Ramos (cell line): ENCODE results near the gene CD151.

ENCODE experiments used
- in situ Hi-C: fragments of 300-500 bp; cut with MboI; formaldehyde crosslinking; loops from one replicate; pipeline ENCODE4 v1.14.3; 2022; ENCODE audit warnings: low sequenced_read_pairs; ENCODE audit not compliant: unreplicated experiment

Gene CD151

DNA sequence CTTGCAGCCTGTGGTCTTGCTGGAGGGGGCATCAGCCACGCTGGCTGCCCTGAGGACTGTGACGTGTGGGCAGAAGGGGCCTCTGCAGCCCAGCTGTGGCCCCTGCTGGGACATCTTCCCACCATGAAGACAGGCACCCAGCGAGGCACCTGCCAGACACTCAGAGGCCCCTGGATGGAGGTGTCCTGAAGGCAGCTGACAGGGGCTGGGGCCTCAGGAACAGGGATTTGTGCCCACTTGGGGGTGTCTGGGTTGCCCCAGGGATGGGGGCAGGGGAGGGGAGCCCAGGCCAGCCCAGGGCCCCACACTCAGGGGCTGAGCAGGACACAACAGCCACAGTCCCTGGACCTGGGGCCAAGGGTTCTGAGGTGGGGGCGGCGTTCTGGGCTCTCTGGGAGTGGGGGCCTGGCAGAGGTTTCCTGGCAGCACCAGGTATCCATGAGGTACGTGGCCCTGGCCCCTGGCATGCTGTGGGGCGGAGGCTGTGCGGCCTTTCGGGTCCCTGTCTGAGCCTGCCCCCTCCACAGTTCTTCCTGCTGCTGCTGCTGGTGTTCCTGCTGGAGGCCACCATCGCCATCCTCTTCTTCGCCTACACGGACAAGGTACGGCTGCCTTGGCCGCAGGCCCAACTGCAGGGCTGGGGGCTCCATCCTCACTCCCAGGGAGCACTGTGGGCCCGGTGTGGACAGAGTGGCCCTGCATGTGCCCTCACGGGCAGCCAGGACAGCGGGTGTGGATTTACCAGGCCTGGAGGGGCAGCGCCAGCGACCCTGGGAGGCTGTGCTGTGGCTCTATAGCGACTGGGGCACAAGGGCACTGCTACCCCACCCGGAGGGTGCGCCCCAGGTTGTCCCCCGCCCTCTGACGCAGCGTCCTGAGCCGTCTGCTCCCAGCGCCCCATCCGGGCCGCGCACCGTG lies 31.4 kb downstream of the CD151 start:
- in situ Hi-C loops: no loop called here

DNA sequence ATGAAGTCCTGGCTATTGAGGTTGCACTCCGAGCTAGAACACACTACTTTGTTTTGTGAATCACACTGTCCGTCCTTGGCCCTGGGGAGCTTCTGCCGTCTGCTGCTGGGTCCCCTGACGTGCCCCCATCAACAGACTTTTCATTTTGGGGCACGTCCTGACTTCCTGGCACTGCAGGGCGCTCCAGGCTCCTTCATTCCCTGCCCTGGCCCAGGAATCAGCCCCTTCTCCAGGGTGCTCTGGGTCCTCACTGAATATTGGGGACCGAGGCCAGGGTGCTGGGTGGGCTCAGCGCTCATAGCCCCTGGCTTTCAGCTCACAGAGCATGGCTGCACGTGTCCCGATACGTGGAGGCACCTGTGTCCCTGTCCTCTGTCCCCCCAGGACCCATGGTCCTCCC lies 32.1 kb downstream of the CD151 start:
- in situ Hi-C loops: no loop called here

DNA sequence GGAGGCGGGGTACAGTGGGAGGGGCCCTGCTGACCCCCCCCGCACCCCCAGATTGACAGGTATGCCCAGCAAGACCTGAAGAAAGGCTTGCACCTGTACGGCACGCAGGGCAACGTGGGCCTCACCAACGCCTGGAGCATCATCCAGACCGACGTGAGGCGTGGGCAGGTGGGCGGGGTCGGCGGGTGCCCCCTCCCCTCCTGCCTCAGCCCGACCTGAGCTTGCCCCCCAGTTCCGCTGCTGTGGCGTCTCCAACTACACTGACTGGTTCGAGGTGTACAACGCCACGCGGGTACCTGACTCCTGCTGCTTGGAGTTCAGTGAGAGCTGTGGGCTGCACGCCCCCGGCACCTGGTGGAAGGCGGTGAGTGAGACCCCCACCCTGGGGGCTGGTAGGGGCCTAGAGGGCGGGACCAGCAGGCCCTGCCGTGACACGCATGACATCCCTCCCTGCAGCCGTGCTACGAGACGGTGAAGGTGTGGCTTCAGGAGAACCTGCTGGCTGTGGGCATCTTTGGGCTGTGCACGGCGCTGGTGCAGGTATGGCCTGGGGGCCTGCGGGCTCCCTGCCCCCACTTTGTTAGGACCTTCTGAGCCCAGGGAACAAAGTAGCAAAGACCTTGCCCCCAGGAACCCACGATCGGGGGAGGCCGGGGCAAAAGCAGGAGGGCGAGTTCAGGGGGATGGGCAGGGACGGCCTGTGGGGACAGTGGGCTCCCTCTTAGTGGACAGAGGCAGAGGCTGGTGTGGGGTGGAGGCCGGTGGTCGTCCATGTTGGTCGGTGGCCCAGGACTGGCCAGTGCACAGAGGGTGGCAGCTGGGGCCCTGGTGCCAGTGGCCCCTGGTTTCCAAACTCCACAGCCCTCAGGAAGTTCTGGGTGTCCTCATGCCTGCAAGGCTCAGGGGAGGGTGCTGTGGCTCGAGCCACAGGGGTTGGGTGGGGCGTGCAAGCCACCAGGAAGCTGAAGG lies 33.0 kb downstream of the CD151 start:
- in situ Hi-C loops: no loop called here

DNA sequence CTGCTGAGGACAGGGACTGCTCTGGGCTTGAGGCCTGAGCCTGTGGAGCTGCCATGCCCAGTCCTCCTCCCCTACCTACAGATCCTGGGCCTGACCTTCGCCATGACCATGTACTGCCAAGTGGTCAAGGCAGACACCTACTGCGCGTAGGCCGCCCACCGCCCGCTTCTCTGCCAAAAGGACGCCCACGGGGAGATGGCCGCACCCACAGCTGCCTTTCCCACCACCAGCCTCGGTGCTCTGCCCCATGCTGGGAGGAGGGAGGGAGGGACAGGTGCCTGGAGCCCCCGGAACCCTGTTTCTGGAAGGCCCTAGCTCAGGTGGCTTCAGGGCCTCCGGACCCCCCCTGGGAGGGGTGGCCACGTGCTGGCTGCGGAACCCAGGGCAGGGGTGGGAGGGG lies 33.7 kb downstream of the CD151 start:
- in situ Hi-C loops: no loop called here

DNA sequence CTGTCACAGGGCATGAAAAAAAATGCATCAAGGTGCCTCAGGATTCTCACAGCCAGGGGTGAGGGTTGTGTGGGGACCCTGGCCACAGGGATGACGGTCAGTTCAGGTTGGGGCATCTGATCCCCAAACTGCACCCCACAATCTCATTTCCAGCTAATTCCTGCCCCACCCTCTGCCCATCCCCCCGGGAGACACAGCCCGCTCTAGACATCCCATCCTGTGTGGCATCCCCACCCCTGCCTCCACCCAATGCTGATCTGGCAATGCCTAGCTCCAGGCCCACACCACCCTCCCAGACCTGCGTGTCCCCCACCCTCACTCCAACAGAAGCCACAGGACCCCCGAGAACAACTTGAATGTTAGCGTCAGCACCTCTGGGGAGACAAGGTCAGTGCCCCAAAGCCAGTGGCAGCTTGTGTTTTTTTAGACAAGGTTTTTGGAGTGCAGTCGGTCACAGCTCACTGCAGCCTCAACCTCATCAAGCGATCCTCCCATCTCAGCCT lies 35.2 kb downstream of the CD151 start:
- in situ Hi-C loops: no loop called here

DNA sequence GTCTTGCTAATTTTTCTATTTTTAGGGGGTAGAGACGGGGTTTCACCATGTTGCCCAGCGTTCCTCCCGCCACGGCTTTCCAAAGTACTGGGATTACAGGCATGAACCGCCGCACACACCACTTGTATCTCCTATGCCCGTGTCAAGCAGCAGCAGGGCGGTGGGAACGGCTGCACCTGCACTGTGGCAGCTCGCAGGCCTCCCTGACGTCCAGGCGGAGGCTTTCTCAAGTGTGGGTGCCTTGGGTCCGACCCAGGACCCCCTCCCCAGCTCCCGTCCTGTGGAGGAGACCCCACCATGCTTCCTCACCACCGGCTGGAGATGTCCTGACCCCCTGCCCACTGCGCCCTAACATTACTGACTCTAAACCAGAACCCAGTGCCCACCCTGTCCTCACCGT lies 35.6 kb downstream of the CD151 start:
- in situ Hi-C loops: no loop called here

DNA sequence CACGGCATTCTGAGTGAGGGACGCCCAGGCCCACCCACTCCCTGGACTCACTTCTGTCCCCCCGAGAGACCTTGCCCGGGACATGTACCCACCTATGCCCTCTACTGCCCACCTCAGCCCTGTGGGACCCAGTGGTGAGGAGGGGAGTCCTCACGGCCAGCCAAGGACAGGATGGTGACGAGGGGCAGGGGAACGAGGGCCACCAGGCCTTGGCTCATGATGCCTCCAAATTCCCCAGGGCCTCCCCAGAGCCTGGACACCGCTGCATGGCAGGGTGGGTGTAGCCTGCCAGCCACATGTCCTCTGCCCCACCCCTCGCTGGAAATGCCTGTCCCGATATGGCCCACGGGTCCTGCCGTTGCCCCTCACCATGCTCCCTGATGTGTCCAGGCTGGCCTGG lies 36.0 kb downstream of the CD151 start:
- in situ Hi-C loops: no loop called here

DNA sequence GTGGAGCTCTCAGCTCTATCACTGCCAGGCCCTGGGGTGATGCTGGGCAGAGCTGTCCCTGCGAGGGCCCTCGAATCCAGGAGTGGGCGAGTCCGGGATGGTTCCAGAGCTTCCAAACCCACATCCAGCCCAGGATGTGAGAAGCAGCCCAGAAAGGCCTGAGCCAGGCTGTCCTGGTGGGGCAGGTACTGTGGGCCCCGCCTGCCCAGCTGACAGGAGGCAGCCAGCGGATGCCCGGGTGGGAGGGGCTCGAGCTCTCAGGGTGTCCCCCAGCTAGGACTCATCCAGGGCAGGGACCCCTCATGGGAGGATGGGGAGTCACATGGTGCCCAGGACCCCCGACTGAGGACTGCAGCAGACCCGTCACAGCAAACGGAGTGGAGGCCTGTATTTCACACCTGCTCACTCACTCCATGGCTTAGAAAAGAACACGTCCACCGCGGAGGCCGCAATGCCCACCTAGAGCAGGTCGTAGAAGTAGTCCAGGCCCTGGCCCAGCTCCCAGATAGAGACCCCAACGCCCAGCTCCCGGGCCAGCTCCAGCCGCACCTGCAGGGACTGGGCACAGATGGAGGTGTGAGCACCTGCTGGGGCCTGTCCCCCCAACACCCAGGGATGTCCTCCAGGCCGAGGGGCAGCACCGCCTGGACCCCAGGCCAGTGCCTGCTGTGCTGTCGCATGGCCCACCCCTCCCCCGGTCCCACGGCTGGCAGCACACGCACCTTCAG lies 36.8 kb downstream of the CD151 start:
- in situ Hi-C loops: no loop called here

DNA sequence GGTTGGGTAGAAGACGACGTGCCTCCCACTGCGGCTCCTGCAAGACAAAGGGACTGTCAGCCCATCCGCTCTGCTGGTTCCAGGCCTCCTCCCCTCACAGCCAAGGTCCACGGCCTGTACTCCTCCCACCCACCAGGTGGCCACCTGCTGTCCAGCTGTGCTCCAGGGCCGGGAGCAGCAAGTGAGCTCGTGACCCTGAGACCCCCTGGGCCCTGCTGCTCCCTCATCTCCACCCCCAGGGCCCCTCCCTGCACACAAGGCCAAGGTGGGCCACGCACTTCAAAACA lies 37.3 kb downstream of the CD151 start:
- in situ Hi-C loops: no loop called here

DNA sequence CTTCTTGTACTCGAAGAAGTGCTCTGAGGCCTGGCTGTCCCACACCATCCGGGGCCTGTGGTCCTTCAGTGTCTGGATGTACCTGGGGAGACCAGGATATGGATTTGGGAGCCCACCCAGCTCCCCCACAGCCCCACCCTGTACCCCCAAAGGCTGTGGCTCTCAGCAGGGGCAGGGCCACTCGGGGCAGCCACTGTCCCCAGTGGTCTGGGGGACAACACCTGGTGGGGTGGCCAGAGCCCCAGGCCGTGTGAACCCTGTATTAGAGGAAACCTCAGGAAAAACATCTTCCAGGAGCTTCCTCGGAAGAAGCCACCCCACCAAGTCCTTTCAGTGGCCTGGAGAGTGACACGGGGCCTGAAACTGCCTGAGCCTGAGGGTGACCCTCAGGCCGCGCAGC lies 37.7 kb downstream of the CD151 start:
- in situ Hi-C loops: no loop called here

DNA sequence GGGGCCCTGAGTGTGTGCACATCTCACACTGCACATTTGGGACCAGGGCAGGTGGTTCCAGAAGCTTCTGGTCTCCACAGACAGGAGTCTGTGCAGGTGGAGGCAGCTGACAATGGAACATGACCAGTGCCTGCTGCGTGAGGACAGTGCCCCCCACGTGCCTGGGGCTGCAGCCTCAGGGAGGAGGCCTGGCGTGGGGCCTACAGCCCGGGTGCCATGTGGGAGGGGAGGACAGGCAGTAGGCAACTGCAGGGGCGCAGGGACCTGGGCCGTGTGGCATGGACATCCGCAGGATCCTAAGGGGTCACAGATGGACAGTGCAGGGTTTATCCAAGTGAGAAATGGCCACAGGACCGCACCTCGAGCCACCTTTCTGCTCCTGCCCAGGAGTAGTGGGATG lies 38.7 kb downstream of the CD151 start:
- in situ Hi-C loops: no loop called here

DNA sequence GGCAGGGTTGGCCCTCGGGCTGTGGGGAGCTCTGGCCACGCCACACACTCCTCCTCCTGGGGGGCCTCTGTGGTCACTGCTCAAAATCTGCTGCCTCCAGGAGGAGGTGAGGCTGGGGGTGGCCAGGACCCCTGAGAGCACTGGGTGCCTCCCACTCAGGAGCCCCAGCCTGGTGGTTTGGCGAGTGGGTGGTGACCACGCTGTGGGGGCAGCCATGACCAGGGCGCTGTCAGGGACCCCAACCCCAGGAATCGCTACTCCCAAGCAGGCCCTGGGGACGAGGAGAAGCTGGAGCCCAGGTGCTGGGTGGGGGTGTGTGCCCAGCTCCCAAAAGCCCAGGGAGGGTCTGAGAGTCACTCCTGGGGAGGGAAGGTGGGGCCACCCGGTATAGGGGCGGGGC lies 40.0 kb downstream of the CD151 start:
- in situ Hi-C loops: no loop called here

DNA sequence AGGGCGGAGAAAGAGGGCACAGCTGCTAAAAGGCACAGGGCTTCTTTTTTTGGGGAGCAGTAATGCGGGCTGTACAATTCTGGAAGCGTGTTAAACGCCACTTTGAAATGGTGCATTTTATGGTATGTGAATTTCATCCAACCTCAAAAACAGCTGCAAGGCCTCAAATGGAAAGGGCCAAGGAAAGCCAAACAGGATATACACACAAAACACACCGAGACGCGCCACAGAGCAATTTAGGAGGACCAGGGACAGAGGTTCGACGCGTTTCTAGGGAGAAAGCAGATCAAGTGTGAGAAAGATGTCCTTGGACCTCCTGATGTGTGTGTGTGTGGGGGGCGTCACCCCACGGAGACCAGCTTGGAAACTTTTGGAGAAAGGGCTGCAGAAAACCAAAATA lies 41.0 kb downstream of the CD151 start:
- in situ Hi-C loops: no loop called here

DNA sequence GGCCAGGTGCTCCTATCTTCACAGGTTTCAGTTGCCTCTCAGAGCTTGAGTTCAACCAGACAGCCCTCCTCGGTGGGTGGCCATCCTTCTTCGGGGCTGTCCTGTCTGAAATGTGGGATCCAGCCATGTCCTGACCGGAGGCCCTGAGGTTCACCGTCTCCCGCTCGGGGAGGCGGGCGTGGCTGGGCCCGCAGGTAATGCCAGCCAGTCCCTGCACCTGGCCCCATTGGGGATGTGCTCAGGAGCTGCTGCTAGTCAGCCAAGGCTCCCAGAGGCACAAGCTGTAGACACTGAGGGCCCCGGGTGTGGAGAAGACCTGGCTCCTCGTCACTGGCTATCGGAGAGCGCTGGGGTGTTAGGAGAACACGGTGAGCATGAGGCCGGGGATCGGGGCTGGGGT lies 42.5 kb downstream of the CD151 start:
- in situ Hi-C loops: no loop called here

DNA sequence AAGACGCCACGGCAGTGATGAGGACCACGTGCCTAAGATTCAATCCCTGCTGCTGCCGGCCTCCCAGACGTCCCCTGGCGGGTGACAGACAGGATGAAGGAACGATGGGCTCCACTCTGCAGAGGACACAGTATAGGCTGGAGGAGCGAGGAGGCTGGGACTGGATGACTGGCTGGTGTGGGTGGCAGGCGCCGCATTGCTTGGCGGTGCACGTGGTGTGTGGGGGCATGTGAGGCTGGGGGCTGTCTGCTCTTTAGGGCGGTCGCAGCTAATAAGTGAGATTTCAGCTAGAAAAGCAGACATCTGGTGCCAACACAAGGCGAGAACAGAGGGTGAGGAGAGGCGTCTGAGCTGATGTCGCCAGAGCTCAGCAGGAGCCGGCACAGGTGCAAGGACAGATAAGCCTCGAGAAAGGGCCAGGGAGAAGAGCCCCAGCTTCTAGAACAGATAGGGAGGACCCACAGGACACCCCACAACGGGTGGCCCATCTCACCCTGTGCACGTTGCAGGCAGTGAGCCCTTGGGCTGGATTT lies 43.1 kb downstream of the CD151 start:
- in situ Hi-C loops: no loop called here

DNA sequence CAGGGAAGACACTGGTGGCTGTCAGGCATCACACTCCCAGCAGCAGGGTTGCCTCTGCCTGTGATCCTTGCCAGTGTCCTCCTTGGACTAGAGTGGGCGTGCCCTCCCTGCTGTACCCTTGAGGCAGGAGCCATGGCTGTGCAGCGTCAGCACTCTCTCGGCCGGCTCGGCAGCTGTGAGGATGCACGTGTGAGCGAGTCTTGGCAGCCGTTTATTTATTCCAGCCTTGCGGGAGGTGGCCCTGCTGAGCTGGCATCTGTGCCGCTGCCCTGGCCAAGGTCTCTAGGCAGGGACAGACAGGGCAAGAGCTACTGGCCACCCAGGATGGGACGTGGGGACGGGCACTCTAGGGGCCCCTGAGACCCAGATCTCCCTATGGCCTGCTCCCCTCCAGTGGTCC lies 43.8 kb downstream of the CD151 start:
- in situ Hi-C loops: no loop called here

DNA sequence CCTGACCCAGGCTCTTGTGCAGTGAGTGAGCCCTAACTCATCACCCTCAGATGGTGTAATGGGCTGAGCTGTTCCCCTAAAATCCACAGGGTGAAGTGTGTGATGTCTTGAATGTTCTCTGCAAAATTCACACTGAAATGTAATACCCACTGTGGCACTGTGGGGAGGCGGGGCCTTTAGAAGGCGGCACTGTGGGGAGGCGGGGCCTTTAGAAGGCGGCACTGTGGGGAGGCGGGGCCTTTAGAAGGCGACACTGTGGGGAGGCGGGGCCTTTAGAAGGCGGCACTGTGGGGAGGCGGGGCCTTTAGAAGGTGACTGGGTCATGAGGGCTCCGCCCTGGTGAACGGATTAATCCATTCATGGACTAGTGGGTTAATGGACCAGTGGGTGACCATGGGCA lies 44.8 kb downstream of the CD151 start:
- in situ Hi-C loops: no loop called here

DNA sequence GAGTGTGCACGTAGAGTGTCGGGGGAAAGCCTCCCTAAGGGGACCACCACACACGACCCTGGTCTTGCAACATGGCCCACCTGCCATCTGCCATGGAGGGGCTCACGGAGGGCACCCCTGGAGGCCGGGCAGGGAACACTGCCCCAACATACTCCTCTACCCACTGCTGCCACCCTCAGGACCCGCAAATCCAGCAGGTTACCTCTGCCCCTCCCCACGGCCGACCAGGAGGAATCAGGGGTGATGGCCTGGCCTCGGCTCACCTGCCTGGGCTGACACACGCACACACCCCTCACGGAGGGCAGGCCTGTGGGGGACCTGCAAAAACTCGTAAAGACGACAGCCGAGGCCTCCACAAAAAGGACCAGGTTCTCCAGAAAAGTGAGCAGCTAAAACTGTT lies 47.7 kb downstream of the CD151 start:
- in situ Hi-C loops: no loop called here

DNA sequence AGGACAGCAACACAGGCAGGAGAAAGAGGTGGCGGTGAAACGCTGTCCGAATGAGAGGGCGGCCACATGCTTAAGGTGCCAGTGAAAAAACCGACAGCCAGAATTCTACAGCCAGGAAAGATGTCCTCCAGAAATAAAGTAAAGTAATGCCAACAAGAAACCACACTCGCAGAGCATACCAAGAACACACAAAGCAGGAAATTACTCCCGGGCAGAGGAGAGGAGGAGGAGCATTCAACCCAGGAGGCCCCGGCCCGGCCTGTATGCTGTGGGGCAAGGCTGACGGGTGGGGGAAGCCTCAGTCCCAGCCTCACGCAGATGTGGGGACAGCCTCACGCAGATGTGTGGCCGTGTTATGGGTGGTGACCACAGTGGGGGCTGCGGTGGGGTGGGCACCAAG lies 49.8 kb downstream of the CD151 start:
- in situ Hi-C loops: no loop called here

DNA sequence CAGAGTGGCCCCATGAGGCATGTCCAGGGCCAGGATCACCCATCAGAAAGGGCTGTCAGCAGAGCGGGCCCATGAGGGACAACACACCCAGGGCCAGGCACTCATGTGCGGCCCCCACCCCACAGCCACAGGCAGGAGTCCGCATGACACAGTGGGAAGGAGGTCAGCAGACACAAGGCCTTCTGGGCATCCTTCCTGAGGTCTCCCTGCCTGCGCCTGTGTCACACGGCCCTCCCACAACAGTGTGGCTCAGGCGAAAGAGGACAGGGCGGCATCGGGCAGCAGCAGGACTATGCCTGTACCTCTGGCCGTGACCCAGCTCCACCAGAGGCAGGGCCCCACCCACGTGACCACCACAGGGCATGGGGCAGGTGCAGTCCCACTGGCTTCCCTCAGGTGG lies 50.8 kb downstream of the CD151 start:
- in situ Hi-C loops: no loop called here
